Thoracic aorta endothelial cell (primary cell): ENCODE measurements around the gene KLHDC9. TPM values are rescaled to one million over a fixed set of nuclear protein-coding genes. Genes with fewer than 3 reads are reported as not detected.

ENCODE experiments used
- small RNA-seq: library from RNA; depleted of rRNA; stranded (forward); fragments of <200 nt; gene quantifications from one replicate; pipeline ENCODE3, GENCODE V24; 2012
- total RNA-seq: library from RNA; depleted of rRNA; stranded (reverse); fragments of >200 nt; gene quantifications from 2 replicates; pipeline ENCODE4 v1.2.3, GENCODE V29; 2012

The KLHDC9 gene, protein sequence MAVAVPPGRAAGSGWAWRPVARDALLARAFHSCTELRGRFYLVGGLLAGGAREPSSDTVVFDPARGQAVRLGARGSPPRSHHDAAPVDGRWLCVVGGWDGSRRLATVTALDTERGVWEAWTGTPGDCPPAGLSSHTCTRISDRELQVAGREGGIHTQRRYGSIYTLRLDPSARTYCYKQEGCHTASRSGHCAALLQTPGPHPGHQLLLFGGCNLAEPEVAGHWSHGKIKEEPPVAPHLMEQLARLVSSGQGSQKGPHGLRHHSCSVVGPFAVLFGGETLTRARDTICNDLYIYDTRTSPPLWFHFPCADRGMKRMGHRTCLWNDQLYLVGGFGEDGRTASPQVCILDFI
- total RNA-seq: 0.79 and 0.80 TPM in 2 replicates

DNA sequence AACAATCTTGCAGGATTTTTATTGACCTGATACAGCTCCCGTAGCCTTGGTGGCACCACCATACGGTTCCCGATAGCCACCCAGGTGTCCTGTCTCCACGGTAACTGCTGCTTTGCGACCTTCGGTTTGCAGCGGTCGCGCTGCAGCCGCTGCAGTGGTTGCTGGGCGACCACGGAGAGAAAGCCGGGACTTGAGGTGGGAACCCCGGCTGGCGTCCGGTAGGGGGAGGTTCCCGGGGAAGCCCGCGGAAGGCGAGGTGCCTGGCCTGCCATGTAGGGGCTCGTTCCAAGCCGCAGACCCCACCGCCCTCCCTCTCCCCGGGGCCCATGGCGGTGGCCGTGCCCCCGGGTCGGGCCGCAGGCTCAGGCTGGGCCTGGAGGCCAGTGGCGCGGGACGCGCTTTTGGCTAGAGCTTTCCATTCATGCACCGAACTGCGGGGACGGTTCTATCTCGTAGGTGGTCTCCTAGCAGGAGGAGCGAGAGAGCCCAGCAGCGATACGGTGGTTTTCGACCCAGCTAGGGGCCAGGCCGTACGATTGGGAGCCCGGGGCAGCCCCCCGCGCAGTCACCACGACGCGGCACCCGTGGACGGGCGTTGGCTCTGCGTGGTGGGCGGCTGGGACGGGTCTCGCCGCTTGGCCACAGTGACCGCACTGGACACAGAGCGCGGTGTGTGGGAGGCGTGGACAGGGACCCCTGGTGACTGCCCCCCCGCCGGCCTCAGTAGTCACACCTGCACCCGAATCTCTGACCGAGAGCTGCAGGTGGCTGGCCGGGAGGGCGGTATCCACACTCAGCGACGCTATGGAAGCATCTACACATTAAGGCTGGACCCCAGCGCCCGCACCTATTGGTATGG lies at the start of gene KLHDC9:
Gene KLHDC9 (plus strand): TSS at position 152 of the 859 bp plus-strand sequence. CDS start 175 bp downstream, at position 327.

DNA sequence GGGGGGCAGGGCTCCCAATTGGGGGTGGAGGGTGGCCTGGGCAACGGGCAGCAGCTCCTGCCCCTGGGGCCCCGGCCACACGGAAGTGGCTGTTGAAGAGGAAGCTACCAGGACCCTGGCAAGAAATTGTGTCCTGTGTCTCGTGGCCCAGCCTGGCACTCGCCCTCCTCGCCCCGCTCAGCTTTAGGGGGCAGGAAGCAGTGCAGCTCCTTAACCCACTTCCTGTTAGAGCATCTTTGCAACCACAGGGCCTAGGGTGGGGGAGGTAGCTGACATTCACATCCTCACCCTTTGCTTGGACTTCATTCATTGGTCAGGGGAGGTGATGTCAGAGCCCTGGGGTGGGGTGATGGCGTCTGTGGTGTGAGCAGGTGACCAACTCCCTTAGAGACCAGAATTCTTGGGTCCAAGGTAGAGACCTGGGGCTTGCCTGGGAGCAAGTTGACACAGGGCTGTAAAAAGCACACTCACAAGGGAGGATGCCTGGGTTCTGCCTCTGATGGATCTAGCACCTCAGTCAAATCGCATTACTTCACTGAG lies 28.4 kb upstream of the KLHDC9 start, which contains the start of gene ARHGAP30:
Gene ARHGAP30 (minus strand): TSS at position 161 of the 540 bp plus-strand sequence. CDS start 267 bp downstream, outside the sequence.

GRCh38 chr1:161089251-161089924 lies 8.8 kb upstream of the KLHDC9 start, which contains the start of gene NECTIN4:
Gene NECTIN4 (minus strand): TSS chr1:161089558. CDS start chr1:161089296, 262 bp downstream.

DNA sequence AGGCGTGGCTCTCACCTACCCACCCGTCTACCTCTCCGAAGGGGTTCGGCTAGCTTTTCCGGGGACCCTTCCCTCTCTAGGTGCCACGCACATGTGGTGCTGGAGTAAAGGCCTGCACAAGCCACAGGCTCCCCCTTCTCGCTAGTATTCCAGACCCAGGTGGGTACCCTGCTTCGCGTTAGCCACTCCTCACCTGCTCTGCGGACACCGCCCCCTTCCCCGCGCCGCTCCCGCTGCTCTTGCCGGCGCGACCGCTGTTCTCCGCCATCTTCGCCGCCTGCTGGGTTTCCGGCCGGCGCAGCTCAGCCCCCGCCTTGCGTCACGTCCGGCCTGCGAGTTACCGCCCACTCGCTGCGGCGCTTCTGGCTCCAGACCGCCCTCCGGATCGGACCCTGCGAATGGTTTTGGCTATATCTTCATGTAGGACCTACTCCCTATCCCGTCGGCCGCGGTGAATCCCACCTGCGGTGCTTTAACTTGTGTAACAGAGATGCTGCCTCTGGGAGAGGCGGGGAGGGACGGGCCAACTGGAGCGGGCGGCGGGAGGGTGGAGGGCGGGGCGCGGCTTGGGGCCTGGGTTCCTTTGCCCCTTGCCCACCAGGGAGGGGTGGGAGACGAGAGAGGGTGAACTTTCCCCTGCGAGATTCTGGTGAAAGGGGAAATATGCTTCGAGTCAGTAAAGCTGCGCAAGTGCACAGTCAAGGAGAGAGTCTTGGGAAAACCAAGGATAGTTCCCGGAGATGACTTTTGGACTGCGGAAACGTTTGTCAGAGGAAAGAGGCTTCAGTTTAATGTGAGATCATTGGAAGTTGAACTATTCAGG lies 19.8 kb downstream of the KLHDC9 start, which contains the start of the genes NIT1 and PFDN2:
Gene NIT1 (plus strand): TSS at position 347 of the 823 bp plus-strand sequence. CDS start 72 bp downstream, at position 419.
Gene PFDN2 (minus strand): TSS at position 279 of the 823 bp plus-strand sequence. CDS start 11 bp downstream, at position 268.

GRCh38 chr1:161132410-161133219 lies 34.5 kb downstream of the KLHDC9 start, which contains the start of gene DEDD:
Gene DEDD (minus strand): TSS chr1:161132667. CDS start chr1:161124462, 8,205 bp downstream.

Small RNA genes lying within 50 kb of the gene (small RNA-seq; reads per million reads assigned to genes)
- gene RF01225: not detected

Other genes with a start within 250 kb of the KLHDC9 start
- not detected in 2 replicates for gene CD244, start 235.5 kb upstream of the KLHDC9 start, total RNA-seq
- not detected in 2 replicates for gene ITLN1, start 213.2 kb upstream of the KLHDC9 start, total RNA-seq
- gene ITLN2, start 143.6 kb upstream of the KLHDC9 start, total RNA-seq: 0.27 TPM in 1 of 2 replicates, not detected in the other
- gene F11R, start 77.2 kb upstream of the KLHDC9 start, total RNA-seq: 110 and 113 TPM in 2 replicates
- gene TSTD1, start 59.4 kb upstream of the KLHDC9 start, total RNA-seq: 7.4 and 50.5 TPM in 2 replicates
- 53.0 and 54.7 TPM in 2 replicates for gene USF1, start 52.4 kb upstream of the KLHDC9 start, total RNA-seq
- not detected in 2 replicates for gene ARHGAP30, start 28.5 kb upstream of the KLHDC9 start, total RNA-seq
- gene NECTIN4, start 8.8 kb upstream of the KLHDC9 start, total RNA-seq: 0.14 and 0.40 TPM in 2 replicates
- 54.3 and 55.2 TPM in 2 replicates for gene PFDN2, start 19.7 kb downstream of the KLHDC9 start, total RNA-seq
- 17.6 and 18.9 TPM in 2 replicates for gene NIT1, start 19.7 kb downstream of the KLHDC9 start, total RNA-seq
- gene DEDD, start 34.3 kb downstream of the KLHDC9 start, total RNA-seq: 28.6 and 31.4 TPM in 2 replicates
- gene UFC1, start 55.6 kb downstream of the KLHDC9 start, total RNA-seq: 95.0 and 102 TPM in 2 replicates
- 8.1 and 9.5 TPM in 2 replicates for gene USP21, start 61.1 kb downstream of the KLHDC9 start, total RNA-seq
- gene PPOX, start 68.1 kb downstream of the KLHDC9 start, total RNA-seq: 11.6 and 16.4 TPM in 2 replicates
- 25.7 and 31.5 TPM in 2 replicates for gene B4GALT3, start 79.1 kb downstream of the KLHDC9 start, total RNA-seq
- gene ADAMTS4, start 100.7 kb downstream of the KLHDC9 start, total RNA-seq: 35.9 and 90.2 TPM in 2 replicates
- gene NDUFS2, start 104.0 kb downstream of the KLHDC9 start, total RNA-seq: 109 and 111 TPM in 2 replicates
- not detected in 2 replicates for gene FCER1G, start 116.9 kb downstream of the KLHDC9 start, total RNA-seq
- gene APOA2, start 125.3 kb downstream of the KLHDC9 start, total RNA-seq: not detected in 2 replicates
- 12.6 and 14.9 TPM in 2 replicates for gene TOMM40L, start 127.7 kb downstream of the KLHDC9 start, total RNA-seq
- not detected in 2 replicates for gene NR1I3, start 139.8 kb downstream of the KLHDC9 start, total RNA-seq
- gene PCP4L1, start 160.4 kb downstream of the KLHDC9 start, total RNA-seq: not detected in 2 replicates
- gene MPZ, start 211.6 kb downstream of the KLHDC9 start, total RNA-seq: 1.2 and 1.3 TPM in 2 replicates
- 33.9 and 45.9 TPM in 2 replicates for gene SDHC, start 216.0 kb downstream of the KLHDC9 start, total RNA-seq